Prostate gland (tissue), 2 donors: ENCODE measurements around the gene FBXO17. TPM values are rescaled to one million over a fixed set of nuclear protein-coding genes. Genes with fewer than 3 reads are reported as not detected.

Experiments used
- DNase-seq: peaks from one replicate; pipeline ENCODE4 v3.0.0-alpha.2; 2019; ENCODE audit warnings: low spot score
- H3K27ac ChIP-seq, 2 donors: fragments of 200-600 bp; sonication (generic); 2 replicates each; pipeline ENCODE4 v1.5.1; 2017 to 2019
- H3K27me3 ChIP-seq: fragments of 200-600 bp; sonication (generic); replicated peaks from 2 replicates; pipeline ENCODE4 v1.5.1; 2019; ENCODE audit not compliant: insufficient read depth
- H3K36me3 ChIP-seq, 2 donors: fragments of 200-600 bp; sonication (generic); 1 replicate in 1 of 2; 2 replicates in 1 of 2; pipeline versions ENCODE4 v1.5.1 to v1.8.1; 2017 to 2019
- H3K4me1 ChIP-seq: fragments of 200-600 bp; sonication (generic); replicated peaks from 2 replicates; pipeline ENCODE4 v1.5.1; 2019
- H3K4me3 ChIP-seq, 2 donors: fragments of 200-600 bp; sonication (generic); 2 replicates each; pipeline ENCODE4 v1.5.1; 2017 to 2019
- H3K9me3 ChIP-seq: fragments of 200-600 bp; sonication (generic); 2 replicates; pipeline ENCODE4 v1.5.1; 2017
- POLR2A ChIP-seq: fragments of 450-650 bp; IDR thresholded peaks from one replicate; pipeline ENCODE4 v1.6.1; 2016; ENCODE audit warnings: antibody characterized with exemption, mild to moderate bottlenecking
- POLR2AphosphoS5 ChIP-seq: sonication (generic); formaldehyde crosslinking; IDR thresholded peaks from one replicate; pipeline ENCODE4 v1.6.1; 2017; ENCODE audit warnings: antibody characterized with exemption
- WGBS: methylation state at CpG from one replicate; pipeline ENCODE4 v1.1.5; 2018; 5-methylcytosine and 5-hydroxymethylcytosine counted together
- intact Hi-C: fragments of 100-400 bp; cut with DNase I; formaldehyde crosslinking; loops from one replicate; pipeline ENCODE4 v1.14.2; 2022
- total RNA-seq, 2 donors: library from RNA; depleted of rRNA; stranded (reverse); fragments of >200 nt; gene quantifications; one replicate each; pipeline ENCODE4 v1.1.0, GENCODE V29; 2016
- TF ChIP-seq, protein P1 (sequence below), 4 experiments: fragments of 200-600 bp in 2 of 4; fragments of 450-650 bp in 2 of 4; sonication (generic) in 2 of 4; IDR thresholded peaks; 1 replicate in 3 of 4; 2 replicates in 1 of 4; pipeline ENCODE4 v1.5.1; 2016 to 2019; ENCODE audit warnings: antibody characterized with exemption in 4 of 4, mild to moderate bottlenecking in 2 of 4, moderate library complexity in 2 of 4

FBXO17 gene
- total RNA-seq, 2 donors from 2014 or later: 25.9 to 40.5 TPM

DNA sequence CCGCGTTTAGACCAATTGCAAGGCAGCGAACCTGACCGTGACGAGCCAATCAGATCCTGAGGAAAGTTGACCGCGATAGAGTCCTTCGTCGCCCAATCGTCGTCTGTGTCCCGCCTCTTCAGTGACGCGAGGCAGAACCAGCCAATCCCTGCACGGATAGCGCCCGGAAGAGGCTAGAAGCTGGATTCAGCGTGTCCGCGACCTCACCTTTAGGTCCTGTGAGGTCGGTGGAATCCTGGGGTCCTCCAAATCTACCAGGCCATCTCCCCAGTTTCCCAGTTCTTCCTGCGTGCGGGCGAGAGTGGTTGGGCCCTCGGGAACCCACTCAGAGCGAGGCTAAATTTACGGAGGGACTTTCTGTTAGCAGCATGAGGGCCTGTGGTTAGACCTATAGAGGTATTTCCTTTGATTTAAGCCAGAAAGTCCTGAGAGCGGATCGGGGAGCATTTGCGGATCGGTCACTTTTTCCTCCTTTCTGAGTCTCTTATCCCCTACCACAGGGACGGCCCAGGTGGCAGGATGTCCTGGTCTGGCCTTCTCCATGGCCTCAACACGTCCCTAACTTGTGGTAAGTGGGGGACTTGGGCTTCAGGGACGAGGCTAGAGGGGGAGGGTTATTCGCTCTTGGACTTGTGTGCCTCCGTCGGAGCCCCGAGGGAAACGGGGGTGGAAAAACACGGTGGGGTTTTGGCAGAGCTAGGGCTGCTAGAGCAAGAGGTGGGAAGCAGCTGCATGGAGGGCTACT lies 44.6 kb downstream of the FBXO17 start, which contains the start of gene MRPS12:
MRPS12 (plus strand) TSS at position 169 of the 745 bp plus-strand sequence; CDS start at position 520, 351 bp downstream.
- intact Hi-C loops: loop anchor here (5.0 to 10.0 kb wide), 3 partner anchors 196 to 526 kb away; partner anchors contain the start of genes ACTN4 and FAM98C
- TF ChIP-seq POLR2AphosphoS5 (no peak), POLR2A (peak; percentile 33)
- TF ChIP-seq, protein P1, sequence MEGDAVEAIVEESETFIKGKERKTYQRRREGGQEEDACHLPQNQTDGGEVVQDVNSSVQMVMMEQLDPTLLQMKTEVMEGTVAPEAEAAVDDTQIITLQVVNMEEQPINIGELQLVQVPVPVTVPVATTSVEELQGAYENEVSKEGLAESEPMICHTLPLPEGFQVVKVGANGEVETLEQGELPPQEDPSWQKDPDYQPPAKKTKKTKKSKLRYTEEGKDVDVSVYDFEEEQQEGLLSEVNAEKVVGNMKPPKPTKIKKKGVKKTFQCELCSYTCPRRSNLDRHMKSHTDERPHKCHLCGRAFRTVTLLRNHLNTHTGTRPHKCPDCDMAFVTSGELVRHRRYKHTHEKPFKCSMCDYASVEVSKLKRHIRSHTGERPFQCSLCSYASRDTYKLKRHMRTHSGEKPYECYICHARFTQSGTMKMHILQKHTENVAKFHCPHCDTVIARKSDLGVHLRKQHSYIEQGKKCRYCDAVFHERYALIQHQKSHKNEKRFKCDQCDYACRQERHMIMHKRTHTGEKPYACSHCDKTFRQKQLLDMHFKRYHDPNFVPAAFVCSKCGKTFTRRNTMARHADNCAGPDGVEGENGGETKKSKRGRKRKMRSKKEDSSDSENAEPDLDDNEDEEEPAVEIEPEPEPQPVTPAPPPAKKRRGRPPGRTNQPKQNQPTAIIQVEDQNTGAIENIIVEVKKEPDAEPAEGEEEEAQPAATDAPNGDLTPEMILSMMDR (IDR thresholded peaks at IDR 0.05): no peak

DNA sequence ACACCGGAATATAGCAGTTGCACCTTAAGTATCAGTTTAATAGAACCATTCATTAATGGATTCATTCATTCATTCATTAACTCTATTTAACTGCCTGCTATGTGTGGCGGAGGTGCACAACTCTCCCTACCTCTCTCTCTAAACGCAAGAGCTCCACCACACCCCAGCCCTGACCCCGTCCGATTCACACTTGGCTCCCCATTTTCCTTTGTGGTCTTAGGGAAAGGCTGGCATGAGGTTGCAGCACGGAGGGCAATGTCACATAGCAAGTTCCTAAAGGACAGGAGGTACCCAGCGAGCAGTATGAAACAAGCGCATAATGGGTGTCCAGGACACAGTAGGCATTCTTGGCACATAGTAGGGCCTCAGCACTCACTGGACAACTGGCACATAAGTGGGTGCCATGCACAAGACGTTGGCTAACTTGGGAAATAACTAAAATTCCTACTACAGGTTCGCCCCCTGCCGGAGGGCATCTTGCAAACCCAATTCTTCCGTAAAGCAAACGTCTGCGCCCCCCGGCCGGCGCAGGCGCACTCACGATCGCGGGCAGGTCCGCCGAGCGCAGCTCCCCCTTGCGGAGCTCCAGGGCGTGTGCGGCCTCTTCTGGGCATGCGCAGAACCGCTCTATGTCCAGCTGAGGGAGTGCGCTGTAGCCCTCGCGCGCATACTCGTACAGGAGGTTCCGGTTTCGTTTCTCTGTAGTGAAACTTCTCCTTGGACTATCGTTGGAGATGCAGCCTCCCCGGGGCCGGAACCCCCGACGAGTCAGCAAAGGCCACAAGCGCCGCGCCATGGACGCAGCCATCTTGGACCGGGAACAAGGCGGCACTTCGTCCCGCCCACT lies 45.4 kb downstream of the FBXO17 start, which contains the start of gene SARS2:
SARS2 (minus strand) TSS at position 835 of the 847 bp plus-strand sequence; CDS start at position 808, 27 bp downstream.
- intact Hi-C loops: loop anchor here (5.0 to 10.0 kb wide), 3 partner anchors 195 to 525 kb away; partner anchors contain the start of genes ACTN4 and FAM98C
- TF ChIP-seq, protein P1 (IDR thresholded peaks at IDR 0.05): peak; percentile 99 to 100 (median 100)
- peak; percentile 16 for TF ChIP-seq POLR2A
- peak; percentile 90 for TF ChIP-seq POLR2AphosphoS5
- H3K27me3 ChIP-seq: no peaks in the 10 kb centered on the region

More for the DNA sequence above, 44.6 kb downstream of the FBXO17 start, which contains the start of gene MRPS12:
- H3K36me3 ChIP-seq: no peaks in the 10 kb centered on the region
- DNase-seq: peak; percentile 99
- H3K4me1 ChIP-seq: peaks cover 5% of the 10 kb centered on the region
- H3K27ac ChIP-seq: peak within 1 kb of the TSS; percentile 91 to 94
- H3K9me3 ChIP-seq: no peaks in the 10 kb centered on the region
- 0% methylated on average over 40 of the region's 40 CpGs for WGBS
- peak within 1 kb of the TSS; percentile 60 to 61 for H3K4me3 ChIP-seq
- no peaks in the 10 kb centered on the region for H3K27me3 ChIP-seq

DNA sequence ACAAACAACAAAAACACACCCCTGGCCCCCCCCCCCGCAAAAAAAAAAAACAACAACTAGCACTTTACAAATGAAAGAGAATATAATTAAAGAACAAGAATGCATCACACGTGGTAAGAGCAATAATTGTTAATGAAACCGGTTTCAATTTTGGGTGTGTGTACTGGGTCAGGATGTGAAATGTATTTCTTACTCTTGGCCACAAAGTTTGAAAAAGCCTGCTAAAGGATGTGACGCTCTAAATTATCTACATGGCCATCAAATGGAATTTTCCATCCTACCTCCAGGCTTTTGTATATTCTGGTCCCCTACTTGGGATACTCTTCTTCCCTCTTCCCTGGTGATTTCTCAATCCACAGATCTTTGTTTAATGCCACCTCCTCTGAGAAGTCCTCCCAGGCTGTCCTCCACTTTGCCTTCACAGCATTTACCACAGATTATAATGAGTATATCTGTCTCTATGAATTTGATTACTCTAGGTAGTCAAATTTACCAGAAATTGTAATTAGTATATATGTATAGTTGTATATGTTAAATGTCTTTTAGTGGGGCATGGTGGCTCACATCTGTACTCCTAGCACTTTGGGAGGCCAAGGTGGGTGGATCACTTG lies 47.0 kb downstream of the FBXO17 start:
- intact Hi-C loops: no loop called here
- Histone ChIP-seq H3K9me3 (no peaks in the 10 kb centered on the region), H3K27me3 (no peaks in the 10 kb centered on the region), H3K4me1 (peaks cover 5% of the 10 kb centered on the region), H3K36me3 (no peaks in the 10 kb centered on the region), H3K4me3 (no peak overlapping the region), H3K27ac (no peak overlapping the region)
- WGBS: 86% methylated on average over 4 of the region's 4 CpGs
- no peak for TF ChIP-seq POLR2AphosphoS5
- no peak for TF ChIP-seq POLR2A
- TF ChIP-seq, protein P1 (IDR thresholded peaks at IDR 0.05): no peak
- DNase-seq: no peak

More for the DNA sequence above, 45.4 kb downstream of the FBXO17 start, which contains the start of gene SARS2:
- 3% methylated on average over 48 of the region's 49 CpGs for WGBS
- DNase-seq: peak; percentile 85
- H3K4me3 ChIP-seq: peak within 1 kb of the TSS; percentile 60 to 61
- H3K27ac ChIP-seq: peak within 1 kb of the TSS; percentile 91 to 94
- no peaks in the 10 kb centered on the region for H3K9me3 ChIP-seq
- peaks cover 5% of the 10 kb centered on the region for H3K4me1 ChIP-seq
- H3K36me3 ChIP-seq: no peaks in the 10 kb centered on the region

DNA sequence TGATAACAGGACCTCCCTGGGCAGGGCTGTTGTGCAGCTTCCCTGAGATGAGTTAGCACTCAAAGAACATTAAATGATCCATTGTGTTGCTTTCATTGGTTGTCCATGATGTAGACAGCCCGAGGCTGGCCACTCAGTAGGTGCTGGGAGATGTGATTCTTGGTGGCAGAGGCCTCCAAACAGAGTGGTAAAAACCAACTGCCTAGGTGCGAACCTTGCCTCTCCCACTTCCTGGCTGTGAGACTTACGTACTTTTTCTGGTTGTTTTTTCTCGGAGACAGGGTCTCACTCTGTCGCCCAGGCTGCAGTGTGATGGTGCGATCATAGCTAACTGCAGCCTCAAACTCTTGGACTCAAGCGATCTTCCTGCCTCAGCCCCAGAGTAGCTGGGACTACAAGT lies 51.2 kb downstream of the FBXO17 start:
- WGBS: 99% methylated on average over 7 of the region's 7 CpGs
- no peaks in the 10 kb centered on the region for H3K9me3 ChIP-seq

More for the DNA sequence above, 51.2 kb downstream of the FBXO17 start:
- intact Hi-C loops: no loop called here
- no peaks in the 10 kb centered on the region for H3K27me3 ChIP-seq
- no peak overlapping the region for H3K4me3 ChIP-seq
- no peak for TF ChIP-seq POLR2AphosphoS5
- TF ChIP-seq POLR2A: no peak
- TF ChIP-seq, protein P1 (IDR thresholded peaks at IDR 0.05): no peak
- no peak overlapping the region for H3K27ac ChIP-seq
- no peaks in the 10 kb centered on the region for H3K4me1 ChIP-seq
- no peak for DNase-seq
- H3K36me3 ChIP-seq: no peaks in the 10 kb centered on the region
